C4-2B (cell line): ENCODE data around the gene INPP4B.

Experiments used
- CTCF ChIP-seq: fragments of 450-650 bp; conservative IDR thresholded peaks from 2 replicates; pipeline ENCODE4 v1.5.1; 2017; ENCODE audit warnings: mild to moderate bottlenecking
- ZFX ChIP-seq: fragments of 450-650 bp; IDR thresholded peaks from 2 replicates; pipeline ENCODE4 v1.6.1; 2017

GRCh38 chr4:142574306-142574705 lies 271.8 kb downstream of the INPP4B start:
- no peak for TF ChIP-seq CTCF
- TF ChIP-seq ZFX, result no peak
